Chondrocyte (in vitro differentiated cells): ENCODE results near the gene HINT3. TPM values are rescaled to one million over a fixed set of nuclear protein-coding genes. Genes with fewer than 3 reads are reported as not detected.
"Not testable (repeated sequence)": the region's sequence is repeated elsewhere in the genome, so short reads cannot be mapped to it uniquely, and the experiment has no call there.

Experiments
- DNase-seq: peaks from one replicate; pipeline ENCODE4 v3.0.0; 2021; ENCODE audit warnings: mixed read lengths, low spot score
- H3K27ac Mint-ChIP-seq: one replicate; pipeline ENCODE4 v1.8.0; 2021; ENCODE audit warnings: mild to moderate bottlenecking, moderate library complexity, mixed read lengths; ENCODE audit not compliant: unreplicated experiment
- H3K27me3 Mint-ChIP-seq: 2 replicates; pipeline ENCODE4 v1.8.0; 2021; ENCODE audit warnings: low read depth, mixed read lengths
- H3K36me3 Mint-ChIP-seq: 2 replicates; pipeline ENCODE4 v1.8.0; 2021; ENCODE audit warnings: low read depth, mixed read lengths
- H3K4me1 Mint-ChIP-seq: 2 replicates; pipeline ENCODE4 v1.8.0; 2021; ENCODE audit warnings: low read depth, mild to moderate bottlenecking, mixed read lengths
- H3K4me3 Mint-ChIP-seq: one replicate; pipeline ENCODE4 v1.8.0; 2021; ENCODE audit warnings: mild to moderate bottlenecking, moderate library complexity, mixed read lengths; ENCODE audit not compliant: unreplicated experiment
- H3K9me3 Mint-ChIP-seq: 2 replicates; pipeline ENCODE4 v1.8.0; 2021; ENCODE audit warnings: low read depth, mixed read lengths
- CTCF ChIP-seq: fragments of 200-600 bp; sonication (generic); IDR thresholded peaks from 2 replicates; pipeline ENCODE4 v1.5.0; 2021; ENCODE audit warnings: antibody characterized with exemption, mild to moderate bottlenecking, moderate library complexity
- total RNA-seq: library from RNA; stranded (reverse); gene quantifications from 3 replicates; pipeline ENCODE4 v1.2.1, GENCODE V29; 2021

Gene HINT3
- total RNA-seq, 1 donor from 2014 or later: 19.7 TPM

GRCh38 chr6:125962900-125963497 lies 6.4 kb downstream of the HINT3 start:
- no peaks in the 10 kb centered on the region for H3K27me3 Mint-ChIP-seq
- DNase-seq: no peak
- no peak for TF ChIP-seq CTCF
- no peaks in the 10 kb centered on the region for H3K9me3 Mint-ChIP-seq
- peaks cover 5% of the 10 kb centered on the region for H3K4me1 Mint-ChIP-seq
- H3K27ac Mint-ChIP-seq: no peak overlapping the region
- peaks cover 4% of the 10 kb centered on the region for H3K36me3 Mint-ChIP-seq
- no peak overlapping the region for H3K4me3 Mint-ChIP-seq

- TF ChIP-seq CTCF: no peak
- no peaks in the 10 kb centered on the region for H3K27me3 Mint-ChIP-seq
- no peaks in the 10 kb centered on the region for H3K9me3 Mint-ChIP-seq
- H3K36me3 Mint-ChIP-seq: peaks cover 10% of the 10 kb centered on the region
- H3K27ac Mint-ChIP-seq: no peak overlapping the region
- H3K4me3 Mint-ChIP-seq: no peak overlapping the region
- peaks cover 5% of the 10 kb centered on the region for H3K4me1 Mint-ChIP-seq
- DNase-seq: no peak
These were observed 7.2 kb downstream of the HINT3 start for GRCh38 chr6:125963817-125964216.

GRCh38 chr6:125966569-125966968 lies 10.0 kb downstream of the HINT3 start:
- DNase-seq: no peak
- Mint-ChIP-seq H3K4me1 (peaks cover 5% of the 10 kb centered on the region), H3K36me3 (peaks cover 12% of the 10 kb centered on the region), H3K9me3 (no peaks in the 10 kb centered on the region), H3K27ac (no peak overlapping the region), H3K27me3 (no peaks in the 10 kb centered on the region), H3K4me3 (no peak overlapping the region)
- no peak for TF ChIP-seq CTCF

GRCh38 chr6:125968493-125968892 lies 11.9 kb downstream of the HINT3 start:
- no peak overlapping the region for H3K4me3 Mint-ChIP-seq
- H3K27ac Mint-ChIP-seq: no peak overlapping the region
- no peaks in the 10 kb centered on the region for H3K27me3 Mint-ChIP-seq
- peaks cover 15% of the 10 kb centered on the region for H3K36me3 Mint-ChIP-seq
- DNase-seq: no peak
- H3K9me3 Mint-ChIP-seq: no peaks in the 10 kb centered on the region
- no peak for TF ChIP-seq CTCF
- peaks cover 1% of the 10 kb centered on the region for H3K4me1 Mint-ChIP-seq

- peaks cover 15% of the 10 kb centered on the region for H3K36me3 Mint-ChIP-seq
- H3K4me1 Mint-ChIP-seq: peaks cover 11% of the 10 kb centered on the region
- H3K27ac Mint-ChIP-seq: no peak overlapping the region
- DNase-seq: no peak
- no peaks in the 10 kb centered on the region for H3K9me3 Mint-ChIP-seq
- no peaks in the 10 kb centered on the region for H3K27me3 Mint-ChIP-seq
- no peak overlapping the region for H3K4me3 Mint-ChIP-seq
- no peak for TF ChIP-seq CTCF
These were observed 14.2 kb downstream of the HINT3 start for GRCh38 chr6:125970760-125971159.

- Mint-ChIP-seq H3K36me3 (peaks cover 14% of the 10 kb centered on the region), H3K4me1 (peaks cover 11% of the 10 kb centered on the region)
- not testable (repeated sequence) for H3K9me3 Mint-ChIP-seq, H3K27me3 Mint-ChIP-seq, DNase-seq, H3K4me3 Mint-ChIP-seq, H3K27ac Mint-ChIP-seq
These were observed 15.9 kb downstream of the HINT3 start for GRCh38 chr6:125972478-125972877.
